Mucosa of gallbladder (tissue), 1 donor: ENCODE results near the gene SYT4. TPM values are rescaled to one million over a fixed set of nuclear protein-coding genes. Genes with fewer than 3 reads are reported as not detected.
"Not testable (repeated sequence)": the region's sequence is repeated elsewhere in the genome, so short reads cannot be mapped to it uniquely, and the experiment has no call there.

ENCODE experiments used
- DNase-seq: peaks from one replicate; pipeline ENCODE4 v3.0.0-alpha.2; 2020; ENCODE audit warnings: low spot score
- total RNA-seq: library from RNA; stranded (reverse); gene quantifications from one replicate; pipeline ENCODE4 v1.2.1, GENCODE V29; 2021
- donor health status: DM: no; HTN: no; CAD: no.

Gene SYT4, protein sequence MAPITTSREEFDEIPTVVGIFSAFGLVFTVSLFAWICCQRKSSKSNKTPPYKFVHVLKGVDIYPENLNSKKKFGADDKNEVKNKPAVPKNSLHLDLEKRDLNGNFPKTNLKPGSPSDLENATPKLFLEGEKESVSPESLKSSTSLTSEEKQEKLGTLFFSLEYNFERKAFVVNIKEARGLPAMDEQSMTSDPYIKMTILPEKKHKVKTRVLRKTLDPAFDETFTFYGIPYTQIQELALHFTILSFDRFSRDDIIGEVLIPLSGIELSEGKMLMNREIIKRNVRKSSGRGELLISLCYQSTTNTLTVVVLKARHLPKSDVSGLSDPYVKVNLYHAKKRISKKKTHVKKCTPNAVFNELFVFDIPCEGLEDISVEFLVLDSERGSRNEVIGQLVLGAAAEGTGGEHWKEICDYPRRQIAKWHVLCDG
- total RNA-seq = 0.40 TPM

DNA sequence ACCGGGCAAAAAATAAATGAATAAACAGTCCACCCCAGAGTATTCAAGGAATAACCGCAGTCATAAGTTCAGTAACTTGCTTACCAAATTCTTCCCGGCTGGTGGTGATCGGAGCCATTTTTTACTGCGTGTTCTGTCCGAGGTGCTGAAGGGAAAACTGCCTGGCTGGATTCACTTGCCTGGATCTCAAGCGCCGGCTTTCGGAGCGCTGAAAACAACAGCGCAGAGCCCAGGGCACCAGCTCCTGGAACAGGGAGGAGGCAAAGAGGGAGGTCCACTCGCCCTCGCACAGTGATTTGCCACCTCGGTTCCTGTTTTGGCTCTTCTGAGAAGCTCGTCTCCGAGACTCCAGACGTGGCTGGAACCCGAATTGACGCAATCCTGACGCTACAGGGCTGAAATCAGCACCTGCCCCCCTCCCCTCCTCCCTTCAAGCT is at the start of gene SYT4:
SYT4 (minus strand) TSS at position 327 of the 437 bp plus-strand sequence; CDS start at position 118, 209 bp downstream.
- peak; percentile 62 for DNase-seq

DNA sequence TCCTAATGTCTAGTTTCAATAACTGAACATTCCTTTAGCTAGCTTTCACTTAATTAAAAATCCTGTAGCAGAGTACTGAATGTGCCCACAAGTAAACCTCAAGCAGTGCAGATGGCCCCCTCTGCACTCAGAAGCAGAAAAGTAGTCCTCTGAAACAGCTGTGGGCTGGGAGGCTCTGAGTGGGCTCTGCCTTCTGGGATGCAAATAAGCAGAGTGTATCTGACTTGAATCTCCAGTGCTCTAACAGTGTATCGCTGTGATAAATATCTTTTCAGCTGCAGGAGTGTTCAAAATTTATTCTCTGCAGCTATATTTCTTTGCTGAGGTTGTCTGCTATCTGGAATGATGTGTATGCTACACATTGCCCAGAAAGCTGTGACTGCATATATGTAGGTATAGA is 44.8 kb upstream of the SYT4 start:
- DNase-seq = no peak

DNA sequence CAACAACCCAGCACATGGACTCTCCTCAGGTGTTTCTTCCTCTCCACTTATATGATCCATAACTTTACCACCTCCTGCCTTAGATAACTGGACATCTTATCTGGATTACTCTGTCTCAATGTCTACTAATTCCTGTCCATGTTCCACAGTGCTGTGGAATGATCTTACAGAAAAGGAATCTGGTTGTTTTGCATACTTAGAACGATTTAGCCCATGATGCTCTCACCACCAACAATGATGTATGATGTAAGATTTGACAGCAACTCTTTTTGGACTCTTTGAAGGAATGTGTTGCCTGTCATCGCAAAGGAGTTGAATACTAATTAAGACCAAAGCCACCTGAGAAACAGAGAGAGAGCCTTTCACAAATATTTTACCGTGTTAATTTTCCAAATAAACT is 37.7 kb upstream of the SYT4 start:
- no peak for DNase-seq

DNA sequence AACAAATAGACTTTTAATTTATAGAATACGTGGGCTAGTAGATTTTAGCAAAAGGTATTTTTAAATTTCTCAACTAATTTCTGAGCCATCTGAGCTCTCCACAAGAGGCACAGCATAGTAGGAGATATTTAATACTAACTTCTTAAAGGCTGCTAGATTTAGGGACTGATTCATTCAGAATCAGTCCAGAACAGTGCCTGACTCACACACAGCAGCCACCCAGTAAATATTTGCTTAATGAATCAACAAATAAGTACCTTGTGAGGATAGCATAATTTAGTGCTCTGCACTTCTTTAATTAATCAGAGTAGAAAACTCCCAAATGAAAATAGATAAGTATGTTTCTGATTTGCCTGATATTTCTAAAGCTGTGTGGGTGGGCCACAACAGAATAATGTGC is 35.6 kb upstream of the SYT4 start:
- no peak for DNase-seq

DNA sequence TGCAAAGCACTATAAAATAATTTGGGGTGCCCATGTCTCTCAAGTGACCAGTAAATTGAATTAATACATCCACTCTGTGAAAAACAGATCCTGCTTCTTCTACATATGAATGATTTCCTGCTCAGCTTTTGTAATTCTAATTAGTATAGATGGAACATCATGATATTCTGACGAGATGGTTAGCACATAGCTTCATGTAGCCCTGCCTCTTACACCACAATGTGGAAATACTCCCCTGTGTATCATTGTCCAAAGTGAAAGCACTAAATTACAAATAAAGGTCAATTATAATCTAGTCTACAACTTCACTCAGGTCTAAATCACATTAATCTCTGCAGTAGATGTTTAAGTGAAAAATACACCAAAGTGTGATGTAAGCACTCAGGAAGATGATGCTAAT is 32.9 kb upstream of the SYT4 start:
- no peak for DNase-seq

DNA sequence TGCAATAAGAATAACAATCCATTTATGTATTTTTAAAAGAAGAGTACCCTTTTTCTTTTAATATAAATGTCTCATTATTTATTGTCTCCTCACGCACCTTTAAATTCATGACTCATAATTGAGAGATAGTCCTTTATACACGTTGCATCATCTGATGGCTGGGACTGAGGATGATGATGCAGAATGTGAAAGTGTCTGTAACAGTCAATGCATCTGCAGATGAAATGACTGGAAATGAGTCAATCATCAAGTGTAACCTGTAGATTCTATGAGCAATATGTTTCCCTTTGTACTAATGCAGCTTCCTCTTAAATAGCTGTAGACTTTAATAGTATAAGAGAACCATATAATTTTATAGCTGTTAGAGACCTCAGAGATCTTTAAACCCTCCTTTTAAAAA is 26.1 kb upstream of the SYT4 start:
- DNase-seq = no peak

DNA sequence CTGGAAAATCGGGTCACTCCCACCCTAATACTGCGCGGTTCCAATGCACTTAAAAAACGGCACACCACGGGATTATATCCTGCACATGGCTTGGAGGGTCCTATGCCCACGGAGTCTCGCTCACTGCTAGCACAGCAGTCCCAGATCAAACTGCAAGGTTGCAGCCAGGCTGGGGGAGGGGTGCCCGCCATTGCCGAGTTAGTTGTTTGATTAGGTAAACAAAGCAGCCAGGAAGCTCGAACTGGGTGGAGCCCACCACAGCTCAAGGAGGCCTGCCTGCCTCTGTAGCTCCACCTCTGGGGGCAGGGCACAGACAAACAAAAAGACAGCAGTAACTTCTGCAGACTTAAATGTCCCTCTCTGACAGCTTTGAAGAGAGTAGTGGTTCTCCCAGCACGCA is 8.9 kb upstream of the SYT4 start:
- DNase-seq = not testable (repeated sequence)

DNA sequence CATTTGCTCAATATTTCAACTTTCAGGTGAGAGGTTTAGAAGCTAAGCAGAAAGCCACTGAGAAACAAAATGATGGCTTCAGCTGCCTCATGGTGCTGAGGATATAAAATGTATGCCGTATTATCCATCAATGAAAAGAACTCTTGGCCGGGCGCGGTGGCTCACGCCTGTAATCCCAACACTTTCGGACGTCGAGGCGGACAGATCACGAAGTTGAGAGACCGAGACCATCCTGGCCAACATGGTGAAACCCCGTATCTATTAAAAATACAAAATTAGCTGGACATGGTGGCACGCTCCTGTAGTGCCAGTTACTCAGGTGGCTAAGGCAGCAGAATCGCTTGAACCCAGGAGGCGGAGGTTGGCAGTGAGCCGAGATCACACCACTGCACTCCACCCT is 6.0 kb upstream of the SYT4 start:
- DNase-seq = no peak

DNA sequence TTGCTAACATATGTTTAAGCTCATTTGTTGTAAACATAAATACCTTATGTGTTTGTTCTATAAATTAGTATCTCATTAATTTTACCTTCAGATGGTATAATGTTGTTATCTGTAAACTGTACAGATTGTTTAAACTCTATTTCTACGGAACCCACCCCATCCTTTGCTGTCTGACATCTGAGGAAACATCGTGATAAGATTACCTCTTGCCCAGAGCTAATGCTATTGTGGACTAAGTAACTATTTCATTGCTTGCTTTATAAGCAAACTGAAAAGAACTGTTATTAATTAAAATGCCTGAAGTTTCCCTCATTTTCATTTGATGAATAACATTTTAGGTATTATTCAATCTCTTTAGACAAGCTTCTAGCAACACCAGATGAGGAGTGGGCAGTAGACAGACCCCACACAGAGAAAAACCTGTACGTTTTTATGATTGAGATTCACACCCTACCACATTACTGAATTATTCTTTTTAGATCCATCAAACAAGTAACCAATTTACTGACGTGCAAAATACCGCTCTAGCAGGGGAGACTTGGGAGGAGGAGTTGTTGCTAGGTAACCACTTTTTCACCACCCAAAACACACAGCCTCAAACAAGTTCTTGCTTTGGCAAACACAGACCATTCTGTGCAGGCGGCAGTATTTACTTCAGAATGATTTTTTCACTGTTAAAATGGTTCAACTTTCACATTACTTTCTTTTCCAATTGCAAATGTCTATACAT is 1.9 kb upstream of the SYT4 start:
- DNase-seq = no peak

DNA sequence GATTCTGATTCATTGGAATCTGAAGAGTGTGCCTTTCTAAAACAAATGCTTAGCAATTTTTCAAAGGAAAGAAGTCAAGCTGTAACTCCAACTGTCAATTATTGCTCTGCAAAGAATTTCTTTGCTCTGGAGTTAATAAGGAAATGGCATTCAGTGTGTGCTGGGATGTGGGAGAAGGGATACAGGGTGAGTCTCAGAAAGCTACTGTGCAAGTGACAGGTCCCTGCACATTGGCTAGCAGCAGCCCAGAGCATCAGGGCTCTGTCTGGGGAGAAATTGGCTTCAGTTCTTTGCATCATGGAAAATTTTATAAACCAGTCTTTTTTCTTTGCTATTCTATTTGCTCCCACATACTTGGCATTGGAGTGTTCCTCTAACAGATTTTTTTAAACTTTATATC is 1.1 kb upstream of the SYT4 start:
- DNase-seq = no peak

DNA sequence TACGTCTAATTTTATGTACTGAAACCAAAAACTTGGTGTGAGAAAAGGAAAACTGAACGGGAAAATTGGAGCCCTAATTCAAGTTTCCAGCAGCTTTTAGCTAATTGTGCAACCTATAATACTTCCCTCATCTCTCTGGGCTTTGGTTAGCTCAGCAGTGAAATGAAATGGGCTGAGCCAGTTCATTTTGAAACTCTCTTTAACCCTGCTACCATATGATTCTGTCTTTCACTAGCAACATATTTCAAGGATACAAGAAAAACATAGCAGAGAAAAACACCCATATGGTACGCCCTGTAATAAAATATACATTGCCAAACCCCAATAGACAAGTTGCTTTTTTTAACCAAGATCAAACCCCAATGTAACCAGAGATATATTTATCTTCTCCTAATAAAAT is 799 bp downstream of the SYT4 start:
- no peak for DNase-seq

DNA sequence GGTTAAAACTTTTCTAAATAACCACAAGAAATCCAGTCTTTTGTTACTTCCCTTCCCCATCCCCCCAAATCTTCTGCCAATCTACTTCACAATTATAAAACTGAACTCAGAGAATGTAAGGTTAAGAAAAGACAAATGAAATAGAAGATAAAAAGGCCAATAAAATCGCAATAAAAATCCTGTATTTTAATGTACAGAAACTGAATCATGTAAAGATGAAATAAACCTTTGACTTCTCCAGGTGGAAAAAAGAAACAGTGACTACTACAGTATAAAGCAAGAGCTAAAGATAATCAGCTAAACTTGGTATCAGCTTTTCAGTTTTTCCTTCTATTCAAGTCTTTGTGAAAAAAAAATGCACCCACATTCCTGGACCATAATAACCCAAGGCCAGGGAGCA is 1.7 kb downstream of the SYT4 start:
- no peak for DNase-seq

DNA sequence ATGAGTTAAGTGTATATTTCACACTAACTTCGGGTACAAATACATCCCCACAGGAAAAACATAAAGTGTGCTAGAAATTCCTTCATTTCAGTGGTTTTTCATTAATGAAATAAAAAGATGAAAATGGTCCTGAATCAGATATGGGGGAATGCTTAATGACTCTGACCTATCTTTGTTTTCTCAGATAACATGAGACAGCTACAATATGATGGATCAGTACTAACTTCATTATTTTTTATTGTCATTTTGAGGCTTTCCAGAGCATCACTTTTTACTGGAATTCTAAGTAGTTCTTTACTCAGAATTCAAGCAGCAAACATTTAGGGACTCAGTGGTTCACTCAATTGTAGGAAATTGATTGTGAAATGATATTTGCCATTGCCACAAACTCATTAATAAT is 2.8 kb downstream of the SYT4 start:
- DNase-seq = no peak

DNA sequence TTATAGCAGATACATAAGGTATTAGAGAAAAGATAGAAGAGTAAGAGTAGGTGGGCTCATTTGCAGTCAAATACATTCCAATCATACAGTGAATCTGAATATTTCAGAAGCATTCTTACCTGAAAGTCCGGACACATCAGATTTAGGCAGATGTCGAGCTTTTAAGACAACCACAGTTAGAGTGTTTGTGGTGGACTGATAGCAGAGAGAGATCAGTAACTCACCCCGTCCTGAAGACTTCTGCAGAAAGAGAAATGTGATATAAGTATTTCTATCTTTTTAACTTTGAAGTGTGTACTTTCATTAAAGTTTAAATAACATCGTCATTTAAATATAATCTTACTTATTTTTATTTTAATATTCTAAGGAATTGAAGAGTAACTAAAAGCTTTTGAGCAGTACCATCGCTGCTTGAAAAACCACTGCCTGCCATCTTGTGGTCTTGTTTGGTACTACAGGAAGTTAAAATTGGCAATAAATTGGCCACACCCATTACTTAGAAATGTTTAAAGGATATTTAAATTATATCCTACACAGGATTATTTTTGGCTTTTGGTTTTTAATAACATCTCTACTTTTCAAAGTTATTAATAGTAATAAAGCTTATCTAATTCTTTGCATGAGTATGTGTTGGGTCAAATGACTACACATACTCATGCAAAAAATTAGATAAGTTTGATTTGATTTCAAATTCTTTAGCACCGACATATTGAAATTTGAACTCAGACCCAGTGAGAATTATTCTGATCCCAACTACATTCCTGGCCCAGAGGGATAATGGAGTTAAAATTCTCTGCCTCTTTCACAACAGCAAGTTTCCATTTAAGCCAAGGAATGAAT is 5.5 kb downstream of the SYT4 start:
- no peak for DNase-seq

DNA sequence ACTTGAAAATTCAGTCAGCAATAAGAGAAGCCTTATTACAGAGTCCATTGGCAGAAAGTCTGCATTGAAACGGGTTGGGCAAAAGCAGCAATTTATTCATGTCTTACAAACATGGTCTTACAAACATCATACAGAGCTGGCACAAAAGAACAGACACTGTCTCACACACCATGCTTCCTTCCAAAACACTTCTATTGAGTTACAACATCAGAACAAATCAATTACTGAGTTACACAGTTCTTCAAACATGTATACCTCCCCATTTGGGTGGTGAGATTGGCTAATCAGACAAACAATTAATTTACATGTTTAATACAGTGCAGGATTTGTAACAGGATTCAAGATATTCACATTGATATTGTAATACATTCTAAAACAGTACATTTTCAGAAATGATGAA is 9.5 kb downstream of the SYT4 start:
- no peak for DNase-seq

DNA sequence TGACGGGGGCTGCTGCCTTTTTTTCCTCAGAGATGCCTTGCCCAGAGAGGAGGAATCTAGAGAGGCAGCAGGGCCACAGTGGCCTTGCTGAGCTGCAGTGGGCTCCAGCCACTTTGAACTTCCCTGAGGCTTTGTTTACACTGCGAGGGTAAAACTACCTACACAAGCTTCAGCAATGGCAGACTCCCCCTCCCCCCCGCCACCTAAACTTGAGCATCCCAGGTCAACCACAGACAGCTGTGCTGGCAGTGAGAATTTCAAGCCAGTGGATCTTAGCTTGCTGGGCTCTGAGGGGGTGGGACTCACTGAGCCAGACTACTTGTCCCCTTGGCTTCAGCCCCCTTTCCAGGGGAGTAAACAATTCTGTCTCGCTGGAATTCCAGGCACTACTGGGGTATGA is 11.8 kb downstream of the SYT4 start:
- DNase-seq = no peak

DNA sequence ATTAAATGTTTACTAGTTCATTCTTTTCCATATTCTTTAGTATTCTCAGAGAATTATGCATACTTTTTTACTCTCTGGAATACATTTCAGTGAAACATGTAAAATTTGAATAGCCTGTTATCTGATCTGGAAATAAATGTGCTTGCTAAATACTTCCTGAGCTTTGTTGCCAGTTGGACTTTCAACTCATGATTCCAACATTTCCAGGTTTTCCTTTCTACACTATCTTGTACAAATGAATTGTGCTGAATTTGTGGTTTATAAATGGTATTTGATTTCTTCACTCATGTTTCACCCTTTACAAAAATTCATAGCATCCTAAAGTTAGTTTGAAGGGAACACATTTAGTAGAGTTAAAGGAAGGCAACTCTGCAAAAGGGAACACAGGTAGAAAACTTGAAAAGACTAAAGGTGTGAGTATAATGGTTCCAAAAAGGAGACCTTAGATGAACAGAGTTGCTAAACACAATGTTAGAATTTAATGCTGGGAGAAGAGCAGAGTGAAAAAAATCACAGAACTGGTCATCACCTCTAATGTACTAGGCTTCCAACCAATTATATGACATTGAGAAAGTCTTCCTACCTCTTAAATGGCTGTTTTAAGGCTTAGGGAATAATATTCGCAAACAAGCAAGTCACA is 28.6 kb downstream of the SYT4 start:
- no peak for DNase-seq

DNA sequence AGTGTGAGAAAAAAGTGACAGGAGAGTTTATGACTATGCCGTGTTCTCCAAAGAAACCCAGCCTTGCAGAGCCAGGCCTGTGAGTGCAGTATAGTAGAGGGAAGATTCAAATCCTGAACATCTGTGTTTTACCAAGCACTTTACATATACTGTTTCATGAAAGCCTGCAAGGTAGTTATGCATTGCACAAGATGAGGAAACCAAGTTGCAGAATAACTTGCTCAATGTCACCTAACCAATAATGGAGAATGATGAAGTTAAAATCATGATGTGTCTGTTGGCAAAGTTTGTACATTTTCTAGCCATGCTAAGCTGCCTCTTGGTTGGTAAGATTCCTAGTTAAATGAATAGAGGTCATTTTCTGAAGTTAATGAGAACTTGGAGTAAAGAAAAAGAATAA is 29.3 kb downstream of the SYT4 start:
- no peak for DNase-seq

DNA sequence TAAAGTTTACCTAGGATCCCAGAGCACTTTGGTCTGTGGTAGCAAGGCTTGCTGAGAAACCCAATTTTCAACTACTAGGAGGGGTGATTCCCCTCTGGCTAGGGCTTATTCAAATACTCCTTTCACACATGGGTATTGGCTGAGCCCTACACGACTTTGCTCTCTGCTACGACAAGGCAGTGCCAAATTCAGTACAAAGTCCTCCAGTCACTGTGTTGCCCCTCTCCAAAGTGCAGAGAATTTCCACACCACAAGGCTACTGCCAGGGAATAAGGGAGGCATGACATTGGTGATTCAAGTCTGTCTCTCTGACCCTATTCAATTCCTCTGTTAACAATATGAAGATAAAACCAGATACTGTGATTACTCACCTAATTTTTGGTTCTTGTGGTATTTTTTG is 38.9 kb downstream of the SYT4 start:
- no peak for DNase-seq

DNA sequence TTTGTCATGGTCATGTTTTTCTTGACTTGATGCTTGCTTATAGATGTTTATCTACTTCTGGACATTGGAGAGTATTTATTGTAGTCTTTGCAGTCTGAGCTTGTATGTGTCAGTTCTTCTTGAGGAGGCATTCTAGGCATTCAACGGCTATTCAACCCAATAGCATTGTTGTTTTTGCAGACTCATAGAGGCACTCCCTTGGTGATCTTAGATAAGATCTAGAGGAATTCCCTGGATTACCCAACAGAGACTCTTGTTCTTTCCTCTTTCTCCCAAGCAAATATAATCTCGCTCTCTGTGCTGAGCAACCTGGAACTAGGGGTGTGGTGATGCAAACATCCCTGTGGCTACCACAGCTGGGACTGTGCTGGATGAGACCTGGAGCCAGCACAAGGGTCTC is 40.4 kb downstream of the SYT4 start:
- no peak for DNase-seq

DNA sequence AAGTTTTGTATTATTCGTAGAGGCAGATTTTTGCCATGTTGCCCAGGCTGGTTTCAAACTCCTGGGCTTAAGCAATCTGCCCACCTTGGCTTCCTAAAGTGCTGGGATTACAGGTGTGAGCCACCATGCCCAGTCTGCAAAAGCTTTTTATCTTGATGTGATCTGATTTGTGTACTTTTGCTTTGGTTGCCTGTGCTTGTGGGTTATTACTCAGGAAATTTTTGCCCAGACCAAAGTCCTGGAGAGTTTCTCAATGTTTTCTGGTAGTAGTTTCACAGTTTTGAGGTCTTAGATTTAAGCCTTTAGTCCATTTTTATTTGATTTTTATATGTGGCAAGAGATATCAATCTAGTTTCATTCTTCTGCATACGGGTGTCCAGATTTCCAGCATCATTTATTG is 42.4 kb downstream of the SYT4 start:
- DNase-seq = no peak

DNA sequence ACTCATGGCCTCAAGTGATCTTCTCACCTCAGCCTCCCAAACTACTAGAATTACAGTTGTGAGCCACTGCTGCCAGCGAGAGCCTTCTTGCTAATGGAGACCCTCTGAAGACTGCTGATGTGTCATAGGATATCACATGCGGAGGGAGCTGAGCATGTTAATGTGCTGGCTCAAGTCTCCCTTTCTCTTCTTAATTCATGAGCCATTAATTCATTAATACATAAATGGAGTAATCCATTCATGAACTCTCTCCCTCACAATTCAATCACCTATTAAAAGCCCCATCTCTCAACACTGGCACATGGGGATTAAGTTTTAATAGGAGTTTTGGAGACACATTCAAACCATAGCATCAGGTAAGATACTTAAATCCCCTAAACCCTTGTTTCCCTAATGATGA is 54.8 kb downstream of the SYT4 start:
- no peak for DNase-seq
